ENCODE data around the gene FNDC3B. TPM values are rescaled to one million over a fixed set of nuclear protein-coding genes. Genes with fewer than 3 reads are reported as not detected.
A peak's percentile ranks its signal among the peaks of the same experiment; 100 is the strongest.

Gene FNDC3B
- total and polyA plus RNA-seq, 2 donors (not counting 3 experiments of a cell fraction or from before 2014, with no cell fraction given): 91.6 to 295 TPM

DNA sequence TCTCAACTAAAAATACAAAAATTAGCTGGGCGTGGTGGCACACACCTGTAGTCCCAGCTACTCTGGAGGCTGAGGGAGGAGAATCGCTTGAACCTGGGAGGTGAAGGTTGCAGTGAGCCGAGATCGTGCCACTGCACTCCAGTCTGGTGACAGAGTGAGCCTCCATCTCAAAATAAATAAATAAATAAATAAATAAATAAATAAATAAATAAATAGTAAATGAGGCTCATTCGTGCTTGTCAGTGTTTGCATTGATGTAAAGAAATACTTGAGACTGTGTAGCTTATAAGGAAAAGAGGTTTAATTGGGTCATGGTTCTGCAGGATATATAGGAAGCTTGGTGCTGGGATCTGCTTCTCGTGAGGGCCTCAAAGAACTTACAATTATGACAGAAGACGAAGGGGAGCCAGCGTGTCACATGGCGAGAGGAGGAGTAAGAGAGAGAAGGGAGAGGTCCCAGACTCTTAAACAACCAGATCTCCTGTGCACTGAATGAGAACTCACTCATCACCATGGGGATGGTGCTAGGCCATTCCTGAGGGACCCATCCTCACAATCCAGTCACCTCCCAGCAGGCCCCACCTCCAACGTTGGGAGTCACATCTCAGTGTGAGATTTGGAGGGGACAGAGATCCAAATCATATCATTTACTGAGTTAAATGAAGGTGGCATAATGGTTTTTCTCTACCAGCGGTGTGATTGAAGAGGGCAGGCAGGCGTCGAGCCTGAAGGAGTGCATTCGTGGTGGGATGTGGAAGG is 104.5 kb downstream of the FNDC3B start:
- ChIA-PET CTCF (no interaction called here), POLR2A (no interaction called here)
- TF ChIP-seq POLR2A (IDR thresholded peaks at IDR 0.05; ENCODE audit: low read depth, low read length): peak; percentile 31
- no peak for TF ChIP-seq EZH2 (IDR thresholded peaks at IDR 0.05; ENCODE audit: borderline replicate concordance, low read depth, low read length, severe bottlenecking)
- TF ChIP-seq GATA2 (IDR thresholded peaks at IDR 0.05; ENCODE audit: insufficient read depth, insufficient read length, low read depth, low read length): no peak
- TF ChIP-seq, protein P1, sequence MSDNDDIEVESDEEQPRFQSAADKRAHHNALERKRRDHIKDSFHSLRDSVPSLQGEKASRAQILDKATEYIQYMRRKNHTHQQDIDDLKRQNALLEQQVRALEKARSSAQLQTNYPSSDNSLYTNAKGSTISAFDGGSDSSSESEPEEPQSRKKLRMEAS (IDR thresholded peaks at IDR 0.05; ENCODE audit: insufficient read depth, insufficient read length): no peak
- no peak overlapping the region for H3K4me2 ChIP-seq (ENCODE audit: insufficient read depth, low read length)
- H2AFZ ChIP-seq (ENCODE audit: low read depth, low read length): no peak overlapping the region
- H3K9me3 ChIP-seq (replicated peaks; ENCODE audit: control insufficient read depth, insufficient read depth, low read length): no peaks in the 10 kb centered on the region
- DNase-seq (ENCODE audit: low read depth, low spot score) (no peak), FAIRE-seq (no peak)
- H3K36me3 ChIP-seq (ENCODE audit: control insufficient read depth in 2 of 2, extremely low read depth in 1 of 2, insufficient read depth in 2 of 2, low read length in 2 of 2): peaks cover 2 to 5% of the 10 kb centered on the region in 2 experiments
- no peak overlapping the region for H3K9ac ChIP-seq (replicated peaks; ENCODE audit: extremely low read depth, insufficient read depth, low read length)
- no peaks in the 10 kb centered on the region for H4K20me1 ChIP-seq (replicated peaks; ENCODE audit: control insufficient read depth, extremely low read depth, insufficient read depth, low read length)
- H3K79me2 ChIP-seq (ENCODE audit: control insufficient read depth, insufficient read depth, low read length): peaks cover 55% of the 10 kb centered on the region
- no peaks in the 10 kb centered on the region for H3K27me3 ChIP-seq (ENCODE audit: control insufficient read depth in 2 of 2, insufficient read depth in 2 of 2, low read length in 2 of 2)
- no TSS peak for BruUV-seq (replicated peaks)
- no peaks in the 10 kb centered on the region for H3K9me1 ChIP-seq (replicated peaks; ENCODE audit: control insufficient read depth, extremely low read depth, insufficient read depth, low read length)
- H3K4me3 ChIP-seq (replicated peaks in 1 of 3; ENCODE audit: insufficient read depth in 1 of 3, low read depth in 1 of 3, low read length in 3 of 3): no peak overlapping the region
- dilution Hi-C loops (cut with MboI; ENCODE audit: extremely low pct_ligation_motif_present, low sequenced_read_pairs) (no loop called here), intact Hi-C loops (cut with micrococcal nuclease) (loop anchor here (5.0 kb wide), 1 partner anchor 192 kb away; no protein-coding TSS in a partner anchor)
- H3K4me1 ChIP-seq (ENCODE audit: control insufficient read depth, extremely low read depth, insufficient read depth, low read length): peaks cover 72% of the 10 kb centered on the region
- H3K27ac ChIP-seq (ENCODE audit: insufficient read depth, low read depth, low read length): peak overlapping the region; percentile 99

DNA sequence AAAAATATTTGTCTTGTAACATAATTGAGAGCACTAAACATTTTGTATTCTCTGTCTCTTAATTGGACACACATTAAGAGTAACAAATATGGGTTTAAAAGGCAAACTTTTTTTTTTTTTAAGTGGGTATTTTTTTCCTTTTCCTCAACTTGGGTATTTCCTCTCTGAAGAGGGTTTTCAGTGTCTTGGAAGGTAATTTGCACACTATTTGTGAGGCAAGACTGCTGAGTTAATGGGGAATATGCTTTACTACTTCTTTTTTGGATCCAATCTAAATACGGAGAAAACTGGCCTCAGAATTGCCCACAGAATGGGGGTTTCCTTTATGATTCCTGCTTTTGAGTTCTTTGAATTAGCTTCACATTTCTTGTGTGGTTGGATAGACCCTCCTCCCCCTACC is 105.2 kb downstream of the FNDC3B start:
- Histone ChIP-seq H3K4me1 (ENCODE audit: control insufficient read depth, extremely low read depth, insufficient read depth, low read length) (peaks cover 72% of the 10 kb centered on the region), H3K9me3 (replicated peaks; ENCODE audit: control insufficient read depth, insufficient read depth, low read length) (no peaks in the 10 kb centered on the region), H3K4me3 (replicated peaks in 1 of 3; ENCODE audit: insufficient read depth in 1 of 3, low read depth in 1 of 3, low read length in 3 of 3) (no peak overlapping the region), H3K27me3 (ENCODE audit: control insufficient read depth in 2 of 2, insufficient read depth in 2 of 2, low read length in 2 of 2) (no peaks in the 10 kb centered on the region), H3K36me3 (ENCODE audit: control insufficient read depth in 2 of 2, extremely low read depth in 1 of 2, insufficient read depth in 2 of 2, low read length in 2 of 2) (peaks cover 2 to 5% of the 10 kb centered on the region in 2 experiments), H3K4me2 (ENCODE audit: insufficient read depth, low read length) (no peak overlapping the region), H3K9me1 (replicated peaks; ENCODE audit: control insufficient read depth, extremely low read depth, insufficient read depth, low read length) (no peaks in the 10 kb centered on the region), H4K20me1 (replicated peaks; ENCODE audit: control insufficient read depth, extremely low read depth, insufficient read depth, low read length) (no peaks in the 10 kb centered on the region), H3K9ac (replicated peaks; ENCODE audit: extremely low read depth, insufficient read depth, low read length) (no peak overlapping the region), H3K27ac (ENCODE audit: insufficient read depth, low read depth, low read length) (peak overlapping the region; percentile 42), H2AFZ (ENCODE audit: low read depth, low read length) (no peak overlapping the region), H3K79me2 (ENCODE audit: control insufficient read depth, insufficient read depth, low read length) (peaks cover 56% of the 10 kb centered on the region)
- CTCF ChIA-PET: no interaction called here
- POLR2A ChIA-PET: no interaction called here
- dilution Hi-C loops (cut with MboI; ENCODE audit: extremely low pct_ligation_motif_present, low sequenced_read_pairs) (no loop called here), intact Hi-C loops (cut with micrococcal nuclease) (loop anchor here (5.0 kb wide), 1 partner anchor 192 kb away; no protein-coding TSS in a partner anchor)
- FAIRE-seq (no peak), DNase-seq (ENCODE audit: low read depth, low spot score) (no peak)
- TF ChIP-seq JUN (IDR thresholded peaks at IDR 0.05; ENCODE audit: borderline replicate concordance, insufficient read depth, insufficient read length, low read depth) (no peak), FOS (IDR thresholded peaks at IDR 0.05; ENCODE audit: borderline replicate concordance, insufficient read depth, low read length) (no peak), POLR2A (IDR thresholded peaks at IDR 0.05; ENCODE audit: low read depth, low read length) (no peak), EZH2 (IDR thresholded peaks at IDR 0.05; ENCODE audit: borderline replicate concordance, low read depth, low read length, severe bottlenecking) (no peak), POLR2AphosphoS5 (IDR thresholded peaks at IDR 0.05; ENCODE audit: insufficient read depth, low read depth, low read length) (no peak), MYC (IDR thresholded peaks at IDR 0.05; ENCODE audit: low read depth, low read length) (no peak), GATA2 (IDR thresholded peaks at IDR 0.05; ENCODE audit: insufficient read depth, insufficient read length, low read depth, low read length) (no peak)
- TF ChIP-seq, protein P1 (IDR thresholded peaks at IDR 0.05; ENCODE audit: insufficient read depth, insufficient read length): no peak
- TF ChIP-seq, protein P2, sequence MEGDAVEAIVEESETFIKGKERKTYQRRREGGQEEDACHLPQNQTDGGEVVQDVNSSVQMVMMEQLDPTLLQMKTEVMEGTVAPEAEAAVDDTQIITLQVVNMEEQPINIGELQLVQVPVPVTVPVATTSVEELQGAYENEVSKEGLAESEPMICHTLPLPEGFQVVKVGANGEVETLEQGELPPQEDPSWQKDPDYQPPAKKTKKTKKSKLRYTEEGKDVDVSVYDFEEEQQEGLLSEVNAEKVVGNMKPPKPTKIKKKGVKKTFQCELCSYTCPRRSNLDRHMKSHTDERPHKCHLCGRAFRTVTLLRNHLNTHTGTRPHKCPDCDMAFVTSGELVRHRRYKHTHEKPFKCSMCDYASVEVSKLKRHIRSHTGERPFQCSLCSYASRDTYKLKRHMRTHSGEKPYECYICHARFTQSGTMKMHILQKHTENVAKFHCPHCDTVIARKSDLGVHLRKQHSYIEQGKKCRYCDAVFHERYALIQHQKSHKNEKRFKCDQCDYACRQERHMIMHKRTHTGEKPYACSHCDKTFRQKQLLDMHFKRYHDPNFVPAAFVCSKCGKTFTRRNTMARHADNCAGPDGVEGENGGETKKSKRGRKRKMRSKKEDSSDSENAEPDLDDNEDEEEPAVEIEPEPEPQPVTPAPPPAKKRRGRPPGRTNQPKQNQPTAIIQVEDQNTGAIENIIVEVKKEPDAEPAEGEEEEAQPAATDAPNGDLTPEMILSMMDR (IDR thresholded peaks at IDR 0.05; ENCODE audit: extremely low read depth in 1 of 2, insufficient read depth in 1 of 2, low read depth in 1 of 2, low read length in 2 of 2): no peak
- BruUV-seq (replicated peaks): no TSS peak
